T47D (cell line): ENCODE measurements around the gene CCDC57.

Experiments used
- DNase-seq, 2 experiments: peaks; one replicate each; pipeline versions ENCODE4 v3.0.0 to v3.0.0-alpha.2; 2011 to 2012; ENCODE audit warnings: low read depth in 1 of 2, low spot score in 1 of 2
- JUND ChIP-seq: IDR thresholded peaks from 2 replicates; pipeline ENCODE4 v1.6.1; 2012; ENCODE audit warnings: low read depth
- in situ Hi-C: cut with HindIII; loops from 2 replicates; pipeline ENCODE4 v1.10.0; 2016; ENCODE audit warnings: low sequenced_read_pairs, low pct_unique_long_range_greater_than_20kb

Gene CCDC57

DNA sequence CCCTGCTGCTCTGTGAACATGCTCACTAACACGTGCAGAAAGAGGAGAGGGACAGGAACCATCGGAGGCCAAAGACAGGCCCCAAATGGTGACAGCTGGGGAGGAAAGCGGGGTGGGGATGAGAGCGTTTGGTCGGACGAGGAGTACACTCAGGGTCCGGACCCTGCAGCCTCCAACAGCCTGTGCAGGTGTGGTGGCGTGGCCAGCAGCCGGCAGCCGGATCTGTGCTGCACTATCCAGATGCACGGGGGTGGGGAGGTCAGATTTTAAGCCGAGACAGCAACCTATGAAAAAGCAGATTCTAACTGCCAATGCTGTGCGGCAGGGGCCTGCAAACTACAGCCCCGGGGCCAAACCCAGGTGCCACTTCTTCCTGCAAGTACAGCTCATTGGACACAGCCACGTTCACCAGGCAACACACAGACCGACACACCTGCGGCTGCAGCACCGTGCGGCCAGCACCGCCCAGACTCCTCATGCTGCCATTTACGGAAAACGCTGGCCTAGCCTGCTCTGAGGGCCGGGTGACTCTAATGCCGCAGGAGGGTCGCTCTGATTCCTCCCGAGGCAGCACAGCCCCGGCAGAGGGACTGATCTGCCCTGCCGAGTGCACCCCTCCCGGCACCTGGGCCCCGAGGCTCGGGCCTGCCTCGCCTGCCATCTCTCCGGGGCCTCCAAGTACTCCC, 37.4 kb upstream of the CCDC57 start:
- no peak for DNase-seq
- in situ Hi-C loops = no loop called here
- no peak for TF ChIP-seq JUND

DNA sequence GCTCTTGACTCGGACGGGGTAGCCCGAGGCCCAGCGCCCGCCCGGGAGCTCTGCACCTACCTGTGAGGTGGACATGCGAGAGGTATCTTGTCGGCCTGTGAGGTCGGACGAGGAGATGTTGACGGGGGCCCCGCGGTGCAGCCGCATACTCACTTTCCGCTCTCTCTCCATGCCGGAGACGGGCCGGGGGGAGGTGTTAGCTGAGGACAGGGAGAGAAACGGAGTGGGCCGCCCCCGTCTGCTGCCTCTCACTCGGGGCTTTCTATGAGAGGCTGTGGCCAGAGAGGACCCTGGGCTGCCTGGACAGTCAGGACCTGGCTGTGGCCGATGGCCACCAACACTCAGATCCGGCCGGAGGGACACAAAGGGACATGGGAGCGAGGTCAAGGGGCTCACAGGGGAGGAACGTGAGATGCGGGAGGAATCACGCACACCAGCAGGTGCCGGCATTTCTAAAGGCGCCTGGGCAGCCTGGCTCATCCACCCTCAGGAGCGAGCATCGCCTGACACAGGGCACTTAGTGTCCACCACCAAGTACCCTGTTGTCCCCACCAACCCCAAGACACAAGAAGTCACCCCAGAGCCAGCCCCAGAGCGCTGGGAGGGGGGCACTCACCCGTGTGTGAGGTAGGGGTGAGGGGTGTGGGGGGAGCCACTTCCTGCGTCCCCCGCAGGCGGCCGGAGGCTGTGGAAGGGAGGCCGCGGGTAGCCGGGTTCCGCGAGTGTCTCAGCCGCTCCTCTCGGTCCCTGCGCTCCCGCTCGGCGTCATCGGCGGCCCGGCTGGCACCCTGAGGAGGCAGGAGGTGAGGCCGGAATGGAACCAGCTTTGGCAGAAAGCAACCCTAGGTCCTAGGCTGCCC, 36.4 kb upstream of the CCDC57 start:
- DNase-seq = no peak
- in situ Hi-C loops = no loop called here
- no peak for TF ChIP-seq JUND

DNA sequence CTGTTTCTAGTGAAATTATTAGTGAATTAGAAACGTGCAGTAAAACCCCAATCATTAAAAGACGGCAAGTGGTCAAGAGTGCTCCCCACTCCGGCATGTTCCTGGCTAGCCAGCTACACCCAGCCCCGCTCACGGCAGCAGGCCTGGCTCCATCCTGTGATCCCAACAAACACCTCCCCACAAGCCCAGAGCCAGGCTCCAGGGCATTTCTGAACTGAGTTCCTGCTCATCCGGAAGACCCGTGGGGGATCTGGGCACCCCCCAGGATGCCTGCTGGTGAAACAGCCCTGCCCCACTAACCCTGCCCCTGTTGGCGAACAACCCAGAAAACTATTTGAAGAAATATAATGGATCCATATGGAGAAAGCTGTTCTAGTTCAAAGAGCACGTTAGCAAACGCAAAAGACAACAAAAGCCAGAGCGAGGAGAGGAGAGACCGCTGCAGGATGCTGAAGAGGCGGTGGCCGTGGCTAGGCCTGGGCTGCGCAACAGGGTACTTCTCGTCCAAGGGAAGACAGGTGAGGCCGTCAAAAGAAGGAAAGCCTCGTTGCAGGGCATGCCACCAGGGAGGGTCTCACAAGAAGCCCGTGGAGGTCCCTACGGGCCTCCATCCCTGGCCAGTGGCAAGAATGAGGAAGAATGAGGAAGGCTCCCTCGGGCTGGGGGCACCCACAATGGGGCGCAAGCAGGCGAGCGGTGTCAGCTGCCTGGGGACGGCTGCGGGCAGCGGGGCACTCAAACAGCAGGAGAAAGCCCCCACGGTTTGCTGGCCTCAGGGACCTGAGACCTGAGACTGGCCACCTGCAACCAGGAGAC, 35.4 kb upstream of the CCDC57 start:
- DNase-seq = no peak
- TF ChIP-seq JUND = no peak
- in situ Hi-C loops = no loop called here

DNA sequence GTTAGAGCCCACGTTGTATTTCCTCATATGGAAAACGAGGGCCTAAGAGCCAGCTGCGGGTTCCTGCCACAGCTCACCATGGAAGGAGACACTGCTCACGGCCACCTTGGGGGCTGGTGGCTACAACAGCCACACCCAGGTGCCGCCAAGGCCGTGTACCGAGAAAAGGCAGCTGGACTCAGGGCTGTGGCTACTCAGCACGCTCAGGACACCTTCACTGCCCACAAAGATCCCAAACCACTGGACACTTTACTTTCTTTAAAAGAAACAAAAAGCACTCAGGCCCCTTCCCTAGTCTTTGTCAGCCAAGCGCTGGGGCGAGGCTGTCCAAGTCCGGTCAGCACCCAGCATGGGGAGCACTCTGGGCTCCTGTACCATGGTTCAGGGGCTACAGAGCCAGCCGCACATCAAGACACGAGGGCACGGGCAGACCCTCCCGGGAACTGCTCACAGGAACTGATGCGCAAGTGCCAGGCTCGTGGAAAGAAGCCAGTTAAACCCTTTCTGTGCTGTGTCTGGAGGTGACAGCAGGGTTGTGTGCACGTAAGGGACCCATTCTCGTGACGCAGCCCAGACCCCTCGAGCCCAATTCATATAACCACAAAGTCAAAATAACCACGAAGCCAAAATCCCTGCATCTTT, 34.7 kb upstream of the CCDC57 start:
- DNase-seq = no peak
- in situ Hi-C loops = no loop called here
- no peak for TF ChIP-seq JUND

GRCh38 chr17:82246365-82247181, 33.9 kb upstream of the CCDC57 start:
- in situ Hi-C loops = no loop called here
- no peak for TF ChIP-seq JUND
- DNase-seq = no peak

- DNase-seq = no peak
- TF ChIP-seq JUND = no peak
- in situ Hi-C loops = no loop called here
These were observed 33.4 kb upstream of the CCDC57 start for GRCh38 chr17:82246040-82246364.

DNA sequence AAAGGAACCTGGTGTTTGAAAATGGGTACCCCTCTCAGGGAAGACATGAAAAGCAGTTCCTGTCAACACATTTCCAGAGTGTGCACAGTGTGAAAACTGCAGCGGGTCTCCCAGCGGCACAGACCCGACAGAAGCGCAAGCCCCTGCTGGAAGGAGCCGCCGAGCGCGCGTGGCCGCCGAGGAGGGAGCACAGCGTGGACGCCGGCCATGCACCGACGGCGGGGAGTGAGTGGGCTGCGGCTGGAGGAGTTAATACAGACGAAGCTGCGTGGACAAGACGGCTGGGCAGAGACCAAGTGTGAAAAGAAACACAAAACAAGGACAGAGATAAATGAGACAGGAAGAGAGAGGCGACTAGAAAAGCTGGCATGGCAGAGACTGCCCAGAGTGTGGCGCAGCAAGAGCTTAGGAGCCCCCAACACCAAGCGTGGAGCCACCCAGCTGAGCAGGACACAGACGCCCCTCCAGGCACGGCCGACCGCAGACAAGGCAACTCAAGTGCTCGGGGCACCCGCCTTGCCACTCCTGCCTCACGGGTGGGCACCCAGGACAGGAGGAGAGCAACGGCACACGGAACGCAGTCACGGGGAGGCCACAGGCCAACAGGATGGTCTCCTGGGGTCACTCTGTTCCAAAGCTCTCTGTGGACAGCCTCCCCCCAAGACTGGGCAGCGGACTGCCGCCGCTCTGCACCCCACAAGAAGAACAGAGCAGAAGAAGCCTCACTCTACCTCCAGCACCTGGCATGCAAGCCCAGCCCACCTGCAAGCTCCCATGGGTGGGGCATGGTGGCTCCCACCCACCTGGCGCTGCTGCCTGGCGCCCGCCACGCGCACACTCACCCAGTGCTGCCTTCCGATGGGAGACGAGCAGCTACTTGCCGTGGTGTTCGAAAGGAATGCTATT, 32.7 kb upstream of the CCDC57 start:
- DNase-seq = no peak
- in situ Hi-C loops = no loop called here
- no peak for TF ChIP-seq JUND

GRCh38 chr17:82244413-82245133, 31.9 kb upstream of the CCDC57 start:
- DNase-seq = peak; percentile 48 to 74
- in situ Hi-C loops = no loop called here
- no peak for TF ChIP-seq JUND

DNA sequence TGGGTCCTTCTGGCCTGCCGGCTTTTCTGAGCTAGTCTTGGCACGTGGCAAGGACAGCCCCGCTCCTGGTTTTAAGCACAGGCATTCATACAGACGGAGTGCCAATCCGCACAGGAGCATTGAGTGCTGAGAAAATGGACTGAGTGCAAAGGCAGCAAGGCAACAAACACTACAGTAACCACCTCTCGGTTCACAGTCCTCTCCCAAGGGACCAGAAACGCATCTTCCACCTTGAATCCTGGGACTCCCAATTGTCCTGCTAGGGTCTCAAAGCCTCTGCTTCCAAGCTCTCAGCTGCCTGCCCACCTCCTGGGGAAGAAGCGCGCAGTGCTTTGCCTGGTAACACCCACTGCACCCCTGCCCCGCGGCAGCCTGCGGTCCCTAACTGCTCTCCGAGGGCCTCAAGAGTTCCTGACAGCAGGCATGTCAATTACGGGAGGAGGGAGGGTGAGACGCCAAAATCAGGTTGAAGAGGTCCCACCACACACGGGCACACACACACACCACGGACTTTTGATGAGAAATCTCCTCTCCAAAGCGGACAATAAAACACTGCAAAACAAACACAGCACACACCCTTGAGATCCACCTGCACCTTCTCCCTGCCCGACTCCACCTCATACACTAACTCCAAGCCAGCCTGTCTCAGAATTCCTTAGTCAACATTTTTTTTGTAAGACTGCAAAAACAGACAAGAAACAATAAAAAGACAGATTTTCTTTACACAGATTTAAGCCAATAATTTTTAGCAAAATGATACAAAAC, 31.2 kb upstream of the CCDC57 start:
- in situ Hi-C loops = no loop called here
- no peak for DNase-seq
- no peak for TF ChIP-seq JUND
